Measurements from ENCODE around the gene STK36. TPM values are rescaled to one million over a fixed set of nuclear protein-coding genes. Genes with fewer than 3 reads are reported as not detected.
"Not testable (repeated sequence)": the region's sequence is repeated elsewhere in the genome, so short reads cannot be mapped to it uniquely, and the experiment has no call there.

Gene STK36
- total RNA-seq, 2 donors from 2014 or later = 6.0 to 8.5 TPM

GRCh38 chr2:218663901-218664300 lies 8.0 kb upstream of the STK36 start:
- no peak for DNase-seq (ENCODE audit: low spot score)
- Histone ChIP-seq H3K9me3 (no peaks in the 10 kb centered on the region), H3K27ac (no peak overlapping the region), H3K4me3 (no peak overlapping the region), H3K36me3 (peaks cover 64% of the 10 kb centered on the region), H3K4me1 (peaks cover 0 to 7% of the 10 kb centered on the region in 2 donors), H3K27me3 (no peaks in the 10 kb centered on the region)
- TF ChIP-seq CTCF (IDR thresholded peaks at IDR 0.05) = no peak

GRCh38 chr2:218664653-218665052 lies 7.2 kb upstream of the STK36 start:
- Histone ChIP-seq H3K36me3 (peaks cover 64% of the 10 kb centered on the region), H3K9me3 (no peaks in the 10 kb centered on the region), H3K4me1 (peaks cover 0 to 7% of the 10 kb centered on the region in 2 donors), H3K4me3 (no peak overlapping the region), H3K27me3 (no peaks in the 10 kb centered on the region), H3K27ac (no peak overlapping the region)
- no peak for DNase-seq (ENCODE audit: low spot score)
- TF ChIP-seq CTCF (IDR thresholded peaks at IDR 0.05) = no peak

GRCh38 chr2:218671097-218671653 lies 711 bp upstream of the STK36 start:
- H3K27me3 ChIP-seq = no peaks in the 10 kb centered on the region
- peak overlapping the region; percentile 67 to 75 for H3K27ac ChIP-seq
- H3K4me1 ChIP-seq = peaks cover 0 to 17% of the 10 kb centered on the region in 2 donors
- peak overlapping the region; percentile 85 to 88 for H3K4me3 ChIP-seq
- no peak for DNase-seq (ENCODE audit: low spot score)
- H3K36me3 ChIP-seq = peaks cover 35% of the 10 kb centered on the region
- H3K9me3 ChIP-seq = no peaks in the 10 kb centered on the region
- no peak for TF ChIP-seq CTCF (IDR thresholded peaks at IDR 0.05)

- no peak for TF ChIP-seq CTCF (IDR thresholded peaks at IDR 0.05)
- Histone ChIP-seq H3K36me3 (peaks cover 27% of the 10 kb centered on the region), H3K4me1 (no peaks in the 10 kb centered on the region), H3K9me3 (no peaks in the 10 kb centered on the region), H3K27ac (no peak overlapping the region), H3K27me3 (no peaks in the 10 kb centered on the region), H3K4me3 (no peak overlapping the region)
- no peak for DNase-seq (ENCODE audit: low spot score)
Measured at GRCh38 chr2:218679119-218679518, 7.2 kb downstream of the STK36 start.

- peaks cover 27% of the 10 kb centered on the region for H3K36me3 ChIP-seq
- no peaks in the 10 kb centered on the region for H3K4me1 ChIP-seq
- H3K27me3 ChIP-seq = no peaks in the 10 kb centered on the region
- no peak overlapping the region for H3K27ac ChIP-seq
- DNase-seq (ENCODE audit: low spot score) = no peak
- TF ChIP-seq CTCF (IDR thresholded peaks at IDR 0.05) = no peak
- H3K9me3 ChIP-seq = no peaks in the 10 kb centered on the region
- H3K4me3 ChIP-seq = no peak overlapping the region
Measured at GRCh38 chr2:218680061-218680460, 8.2 kb downstream of the STK36 start.

- peak; percentile 46 to 81 for TF ChIP-seq CTCF (IDR thresholded peaks at IDR 0.05)
- H3K36me3 ChIP-seq, H3K27me3 ChIP-seq, H3K27ac ChIP-seq, H3K4me3 ChIP-seq, H3K9me3 ChIP-seq, H3K4me1 ChIP-seq: not testable (repeated sequence)
- peak; percentile 60 for DNase-seq (ENCODE audit: low spot score)
Measured at GRCh38 chr2:218687400-218688060, 15.6 kb downstream of the STK36 start.
